Measurements from ENCODE around the gene ECPAS.
A peak's percentile ranks its signal among the peaks of the same experiment; 100 is the strongest.

ECPAS gene

GRCh38 chr9:111438541-111439235 lies 45.5 kb downstream of the ECPAS start:
- no peak for TF ChIP-seq CTCF (IDR thresholded peaks at IDR 0.05; ENCODE audit: unreplicated experiment in 3 of 3)
- Mint-ChIP-seq H3K4me1 (peaks cover 42% of the 10 kb centered on the region), H3K4me3 (peak overlapping the region in 1 of 3 experiments; percentile 10), H3K27me3 (ENCODE audit: low read depth) (no peaks in the 10 kb centered on the region), H3K27ac (peak overlapping the region; percentile 61 to 74 (median 69)), H3K9me3 (no peaks in the 10 kb centered on the region), H3K36me3 (ENCODE audit: low read depth) (peaks cover 61% of the 10 kb centered on the region)

DNA sequence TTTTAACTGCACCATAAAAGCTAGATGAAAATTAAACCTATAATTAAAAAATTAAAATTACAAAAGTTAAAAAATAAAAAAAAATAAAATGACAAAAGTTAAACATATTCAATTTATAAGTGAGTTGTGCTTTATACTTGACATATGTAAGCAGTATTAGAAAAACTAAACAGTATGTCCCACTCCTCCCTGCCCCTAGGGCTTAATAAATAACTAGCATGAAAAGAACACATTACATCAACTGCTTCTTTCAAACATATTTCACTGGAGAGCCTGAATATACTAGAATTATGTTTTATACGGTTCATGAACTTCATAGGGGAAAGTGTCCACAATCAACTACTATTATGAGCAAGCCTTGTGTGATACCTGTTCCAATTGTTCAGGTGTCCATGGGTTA lies 47.6 kb downstream of the ECPAS start:
- Mint-ChIP-seq H3K27ac (no peak overlapping the region), H3K9me3 (no peaks in the 10 kb centered on the region), H3K36me3 (ENCODE audit: low read depth) (peaks cover 59% of the 10 kb centered on the region), H3K27me3 (ENCODE audit: low read depth) (no peaks in the 10 kb centered on the region), H3K4me3 (no peak overlapping the region), H3K4me1 (peaks cover 34% of the 10 kb centered on the region)
- no peak for TF ChIP-seq CTCF (IDR thresholded peaks at IDR 0.05; ENCODE audit: unreplicated experiment in 3 of 3)

GRCh38 chr9:111433082-111433481 lies 51.1 kb downstream of the ECPAS start:
- Mint-ChIP-seq H3K9me3 (no peaks in the 10 kb centered on the region), H3K27ac (no peak overlapping the region), H3K4me1 (peaks cover 10% of the 10 kb centered on the region), H3K27me3 (ENCODE audit: low read depth) (no peaks in the 10 kb centered on the region), H3K36me3 (ENCODE audit: low read depth) (peaks cover 55% of the 10 kb centered on the region), H3K4me3 (no peak overlapping the region)
- no peak for TF ChIP-seq CTCF (IDR thresholded peaks at IDR 0.05; ENCODE audit: unreplicated experiment in 3 of 3)

DNA sequence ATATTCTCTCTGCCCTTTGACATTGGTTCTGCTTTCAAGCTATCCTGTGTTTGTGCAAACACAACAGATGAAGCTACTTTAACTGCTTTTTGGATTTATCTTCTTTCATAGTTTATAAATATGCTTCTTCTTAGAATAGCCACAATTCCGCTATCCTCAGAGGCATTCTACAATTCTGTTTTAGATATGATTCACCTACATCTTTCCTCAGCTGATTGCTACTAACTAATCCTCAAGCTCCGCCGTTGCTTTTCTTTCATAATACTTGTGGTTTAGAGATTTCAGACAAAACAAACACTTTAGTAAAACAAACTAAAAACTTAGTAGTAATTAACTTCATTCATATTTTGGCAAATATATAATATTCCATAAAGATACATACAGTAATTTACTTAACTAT lies 52.5 kb downstream of the ECPAS start:
- Mint-ChIP-seq H3K36me3 (ENCODE audit: low read depth) (peaks cover 60% of the 10 kb centered on the region), H3K4me3 (no peak overlapping the region), H3K4me1 (peaks cover 9% of the 10 kb centered on the region), H3K27me3 (ENCODE audit: low read depth) (no peaks in the 10 kb centered on the region), H3K9me3 (no peaks in the 10 kb centered on the region), H3K27ac (no peak overlapping the region)
- TF ChIP-seq CTCF (IDR thresholded peaks at IDR 0.05; ENCODE audit: unreplicated experiment in 3 of 3) = no peak

DNA sequence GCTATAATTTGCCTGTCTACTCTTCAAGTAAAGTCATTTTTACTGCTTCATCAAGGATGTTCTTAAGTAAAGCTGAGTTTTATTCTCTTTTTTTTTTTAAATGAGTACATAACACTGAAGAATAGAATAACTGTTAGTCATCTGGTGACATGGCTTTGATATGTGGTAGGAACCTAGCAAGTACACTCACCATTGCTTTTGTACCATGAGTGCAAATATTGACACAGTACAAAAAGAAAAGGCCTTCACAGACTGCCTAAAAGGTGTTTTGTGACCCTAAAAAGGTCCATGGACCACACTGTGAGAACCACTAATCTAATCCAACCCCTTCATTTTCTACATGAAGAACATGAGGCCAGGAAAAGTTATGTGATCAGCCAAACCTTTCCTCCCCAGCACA lies 55.0 kb downstream of the ECPAS start:
- Mint-ChIP-seq H3K4me1 (no peaks in the 10 kb centered on the region), H3K9me3 (no peaks in the 10 kb centered on the region), H3K27ac (no peak overlapping the region), H3K4me3 (no peak overlapping the region), H3K27me3 (ENCODE audit: low read depth) (no peaks in the 10 kb centered on the region), H3K36me3 (ENCODE audit: low read depth) (peaks cover 70% of the 10 kb centered on the region)
- TF ChIP-seq CTCF (IDR thresholded peaks at IDR 0.05; ENCODE audit: unreplicated experiment in 3 of 3) = no peak

DNA sequence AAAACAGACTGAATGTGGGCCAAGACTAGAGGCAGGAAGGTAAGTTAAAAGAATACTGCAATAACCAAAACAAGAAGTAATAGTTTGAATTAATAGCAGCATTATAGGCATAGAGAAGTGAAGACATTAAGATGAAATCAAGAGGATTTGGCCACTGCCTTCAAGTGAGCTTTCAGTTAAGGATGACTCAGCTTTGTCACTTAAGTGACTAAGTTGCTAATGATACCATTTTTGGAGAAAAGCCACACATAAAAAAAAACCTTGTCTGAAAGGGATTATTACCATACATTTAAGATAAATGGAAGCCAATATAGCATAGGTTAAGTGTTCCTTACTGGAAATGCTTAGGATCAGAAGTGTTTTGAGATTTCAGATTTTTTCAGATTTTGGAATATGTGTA lies 57.0 kb downstream of the ECPAS start:
- Mint-ChIP-seq H3K36me3 (ENCODE audit: low read depth) (peaks cover 77% of the 10 kb centered on the region), H3K4me3 (no peak overlapping the region), H3K27me3 (ENCODE audit: low read depth) (no peaks in the 10 kb centered on the region), H3K4me1 (no peaks in the 10 kb centered on the region), H3K27ac (no peak overlapping the region), H3K9me3 (no peaks in the 10 kb centered on the region)
- no peak for TF ChIP-seq CTCF (IDR thresholded peaks at IDR 0.05; ENCODE audit: unreplicated experiment in 3 of 3)
